ENCODE measurements around the gene AMZ1. TPM values are rescaled to one million over a fixed set of nuclear protein-coding genes. Genes with fewer than 3 reads are reported as not detected.
A peak's percentile ranks its signal among the peaks of the same experiment; 100 is the strongest.

AMZ1 gene
- total RNA-seq, 1 experiment from 2014 or later, result 0.85 TPM

GRCh38 chr7:2709553-2710285 is 21.7 kb downstream of the AMZ1 start (continued):
- TF ChIP-seq ERG (CRISPR knock-in tag; IDR thresholded peaks at IDR 0.05), result no peak
- TF ChIP-seq ZMAT4 (CRISPR knock-in tag; IDR thresholded peaks at IDR 0.05), result no peak
- no peak for TF ChIP-seq NFYB (CRISPR knock-in tag; conservative IDR thresholded peaks at IDR 0.05; ENCODE audit: low read depth)
- no peak for TF ChIP-seq SOX15 (CRISPR knock-in tag; IDR thresholded peaks at IDR 0.05)
- no peak for TF ChIP-seq FOXP1 (CRISPR knock-in tag; IDR thresholded peaks at IDR 0.05; ENCODE audit: borderline replicate concordance)
- TF ChIP-seq MAX (CRISPR knock-in tag; IDR thresholded peaks at IDR 0.05), result peak; percentile 71; the same call in 1 of the 2 replicates
- no peak for TF ChIP-seq NR2C2 (CRISPR knock-in tag; IDR thresholded peaks at IDR 0.05)
- peak; percentile 55; the same call in 1 of the 2 replicates for TF ChIP-seq GABPB1 (CRISPR knock-in tag; IDR thresholded peaks at IDR 0.05)
- no peak for TF ChIP-seq CREM (CRISPR knock-in tag; IDR thresholded peaks at IDR 0.05)
- TF ChIP-seq ZNF512 (CRISPR knock-in tag; IDR thresholded peaks at IDR 0.05; ENCODE audit: borderline replicate concordance), result no peak
- no peak for TF ChIP-seq OVOL2 (CRISPR knock-in tag; IDR thresholded peaks at IDR 0.05; ENCODE audit: borderline replicate concordance)

- Mint-ChIP-seq H3K4me3 (no peak overlapping the region), H3K9me3 (no peaks in the 10 kb centered on the region), H3K27me3 (ENCODE audit: low read depth) (no peaks in the 10 kb centered on the region), H3K27ac (no peak overlapping the region), H3K4me1 (peaks cover 8% of the 10 kb centered on the region), H3K36me3 (peaks cover 16% of the 10 kb centered on the region)
- no peak for DNase-seq (ENCODE audit: low spot score)
- no peak for TF ChIP-seq CREM (CRISPR knock-in tag; IDR thresholded peaks at IDR 0.05)
- TF ChIP-seq IRF1 (CRISPR knock-in tag; IDR thresholded peaks at IDR 0.05), result no peak
- no peak for TF ChIP-seq OVOL2 (CRISPR knock-in tag; IDR thresholded peaks at IDR 0.05; ENCODE audit: borderline replicate concordance)
- TF ChIP-seq ZNF281 (CRISPR knock-in tag; IDR thresholded peaks at IDR 0.05), result no peak
- no peak for TF ChIP-seq MAX (CRISPR knock-in tag; IDR thresholded peaks at IDR 0.05)
- no peak for TF ChIP-seq ZBTB21 (CRISPR knock-in tag; IDR thresholded peaks at IDR 0.05; ENCODE audit: borderline replicate concordance)
- no peak for TF ChIP-seq SOX15 (CRISPR knock-in tag; IDR thresholded peaks at IDR 0.05)
- TF ChIP-seq MYBL2 (CRISPR knock-in tag; IDR thresholded peaks at IDR 0.05), result no peak
- no peak for TF ChIP-seq ZNF138 (CRISPR knock-in tag; conservative IDR thresholded peaks at IDR 0.05)
- no peak for TF ChIP-seq TCF7 (CRISPR knock-in tag; IDR thresholded peaks at IDR 0.05; ENCODE audit: low read depth)
- TF ChIP-seq MXD4 (CRISPR knock-in tag; IDR thresholded peaks at IDR 0.05; ENCODE audit: borderline replicate concordance), result no peak
- TF ChIP-seq ZMAT4 (CRISPR knock-in tag; IDR thresholded peaks at IDR 0.05), result no peak
- TF ChIP-seq ZBTB43 (CRISPR knock-in tag; IDR thresholded peaks at IDR 0.05), result no peak
- ChIA-PET POLR2A (interaction anchor here (0.5 to 1.6 kb wide), 4 partner anchors 9 to 190 kb away, joined by 3 to 4 read pairs (median 4); no protein-coding TSS in a partner anchor), CTCF (interaction anchor here (0.5 to 8.9 kb wide), 78 partner anchors 8 to 305 kb away, joined by 3 to 102 read pairs (median 5); partner anchors contain the start of genes AMZ1, BRAT1 and IQCE)
- no peak for ATAC-seq
Observed at GRCh38 chr7:2710286-2710655, 22.3 kb downstream of the AMZ1 start.
